Epithelial cell of prostate (primary cell): ENCODE data around the gene RORC.

ENCODE experiments used
- DNase-seq: peaks from one replicate; pipeline ENCODE4 v3.0.0-alpha.2; 2011; ENCODE audit warnings: low read depth, low spot score
- H3K27ac ChIP-seq: fragments of 450-650 bp; 2 replicates; pipeline ENCODE4 v1.5.1; 2017; ENCODE audit warnings: mild to moderate bottlenecking

The RORC gene

DNA sequence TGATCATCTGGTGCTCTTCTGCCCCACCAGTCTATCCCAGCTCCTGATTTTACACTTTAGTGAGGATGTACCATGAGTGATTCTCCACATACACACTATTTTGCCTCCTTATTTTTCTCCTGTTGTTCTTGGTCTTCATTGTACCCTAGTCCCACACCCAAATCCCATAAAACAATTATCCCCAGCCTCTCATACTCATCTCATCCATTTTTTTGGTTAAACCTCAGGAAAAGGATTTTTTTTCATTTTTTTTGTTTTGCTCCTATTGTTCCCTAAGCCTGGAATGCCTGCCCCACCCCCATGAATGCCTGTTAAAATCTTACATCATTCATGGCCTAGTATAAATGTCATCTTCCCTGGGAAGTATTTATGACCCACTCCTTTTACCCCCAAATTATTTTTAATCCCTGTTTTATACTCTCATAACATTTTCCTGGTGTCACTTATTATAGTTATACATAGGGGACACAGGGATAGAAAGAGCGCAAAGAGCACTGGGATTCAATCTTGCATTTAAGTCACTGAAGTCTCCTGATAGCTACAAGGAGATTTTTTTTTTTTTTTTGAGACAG, 21.5 kb downstream of the RORC start:
- H3K27ac ChIP-seq = no peak overlapping the region

DNA sequence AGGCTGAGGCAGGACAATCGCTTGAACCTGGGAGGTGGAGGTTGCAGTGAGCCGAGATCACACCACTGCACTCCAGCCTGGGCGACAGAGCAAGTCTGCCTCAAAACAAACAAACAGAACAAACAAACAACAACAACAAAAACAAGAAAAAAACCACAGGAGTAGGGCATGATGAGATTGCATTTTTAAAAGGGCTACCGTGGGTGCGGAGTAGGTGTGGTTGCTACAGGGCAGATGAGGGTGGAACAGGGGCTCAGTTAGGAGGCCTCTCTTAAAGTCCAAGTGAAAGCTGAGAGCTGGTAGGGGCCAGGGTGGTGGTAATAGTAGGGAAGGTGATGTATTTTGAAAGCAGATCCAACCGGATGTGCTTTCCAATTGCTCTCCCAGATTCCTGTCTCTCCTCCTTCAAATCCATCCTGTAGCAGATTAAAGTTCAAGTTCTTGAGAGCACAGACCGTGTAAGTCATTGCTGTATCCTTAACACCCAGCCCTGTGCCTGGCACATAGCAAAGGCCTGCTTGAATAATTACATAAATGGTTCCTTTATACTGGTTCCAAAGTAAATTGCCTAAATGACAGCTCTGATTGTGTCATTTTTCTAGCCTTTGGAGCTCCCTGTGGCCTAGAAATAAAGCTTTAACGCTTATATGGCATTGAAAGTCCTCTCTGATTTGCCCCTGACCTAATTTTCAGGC, 22.2 kb downstream of the RORC start:
- H3K27ac ChIP-seq = no peak overlapping the region
- DNase-seq = no peak

More for the DNA sequence above, 21.5 kb downstream of the RORC start:
- no peak for DNase-seq

DNA sequence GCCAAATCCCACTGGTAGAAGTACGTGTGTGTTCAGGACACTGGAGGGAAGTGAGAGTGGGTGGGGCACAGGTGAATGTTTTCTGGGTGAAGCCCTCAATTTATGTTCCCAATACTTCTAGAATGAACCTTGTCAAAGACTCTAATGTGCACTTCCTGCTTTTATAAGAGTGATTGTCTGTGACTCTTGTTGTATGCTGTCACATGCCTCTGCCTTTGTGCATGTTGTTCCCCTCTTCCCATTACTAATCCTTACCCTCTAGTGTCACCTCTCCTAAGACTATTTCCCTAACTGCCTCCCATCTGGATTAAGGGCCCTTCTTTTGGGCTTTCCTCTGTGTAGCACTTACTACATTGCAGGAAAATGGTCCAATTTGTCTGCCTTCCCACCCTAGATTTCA, 23.8 kb downstream of the RORC start:
- H3K27ac ChIP-seq = no peak overlapping the region
- DNase-seq = no peak

DNA sequence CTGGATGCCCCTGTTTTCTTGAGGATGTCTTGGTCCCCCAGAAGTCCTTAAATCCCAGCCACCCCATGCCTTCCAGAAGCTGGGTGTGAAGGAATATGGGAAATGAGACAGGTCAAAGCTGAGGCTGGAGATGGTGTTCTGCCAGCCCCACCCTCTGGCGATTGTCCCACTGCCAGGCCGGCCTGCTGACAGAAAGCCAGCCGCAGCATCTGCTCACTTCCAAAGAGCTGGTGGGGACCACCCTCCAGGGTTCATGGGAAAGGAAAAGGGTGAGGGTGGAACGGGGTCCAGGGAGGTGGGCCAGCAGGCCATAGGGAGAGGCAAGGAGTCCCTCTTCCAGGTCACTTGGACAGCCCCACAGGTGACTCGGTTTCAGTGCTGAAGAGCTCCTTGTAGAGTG, 24.5 kb downstream of the RORC start:
- no peak for DNase-seq
- H3K27ac ChIP-seq = no peak overlapping the region

DNA sequence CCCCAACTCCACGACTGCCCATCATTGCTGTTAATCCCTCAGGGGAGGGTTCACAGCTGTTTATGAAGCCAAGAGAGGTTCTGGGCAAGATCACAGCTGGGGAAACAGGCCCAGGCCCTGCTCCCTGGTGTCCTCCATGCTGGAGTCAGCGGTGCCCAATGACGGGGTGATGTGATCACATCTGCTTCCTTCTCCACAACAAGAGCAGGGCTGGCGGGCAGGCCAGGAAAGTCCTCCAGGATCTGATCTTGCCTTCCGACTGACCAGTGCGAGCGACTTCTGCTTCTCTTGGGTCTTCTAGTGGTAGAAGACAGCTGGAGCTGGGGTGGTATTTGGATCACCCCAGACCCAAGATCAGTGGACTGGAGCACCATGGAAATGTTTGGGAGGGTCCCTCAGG, 25.4 kb downstream of the RORC start:
- DNase-seq = no peak
- H3K27ac ChIP-seq = no peak overlapping the region

DNA sequence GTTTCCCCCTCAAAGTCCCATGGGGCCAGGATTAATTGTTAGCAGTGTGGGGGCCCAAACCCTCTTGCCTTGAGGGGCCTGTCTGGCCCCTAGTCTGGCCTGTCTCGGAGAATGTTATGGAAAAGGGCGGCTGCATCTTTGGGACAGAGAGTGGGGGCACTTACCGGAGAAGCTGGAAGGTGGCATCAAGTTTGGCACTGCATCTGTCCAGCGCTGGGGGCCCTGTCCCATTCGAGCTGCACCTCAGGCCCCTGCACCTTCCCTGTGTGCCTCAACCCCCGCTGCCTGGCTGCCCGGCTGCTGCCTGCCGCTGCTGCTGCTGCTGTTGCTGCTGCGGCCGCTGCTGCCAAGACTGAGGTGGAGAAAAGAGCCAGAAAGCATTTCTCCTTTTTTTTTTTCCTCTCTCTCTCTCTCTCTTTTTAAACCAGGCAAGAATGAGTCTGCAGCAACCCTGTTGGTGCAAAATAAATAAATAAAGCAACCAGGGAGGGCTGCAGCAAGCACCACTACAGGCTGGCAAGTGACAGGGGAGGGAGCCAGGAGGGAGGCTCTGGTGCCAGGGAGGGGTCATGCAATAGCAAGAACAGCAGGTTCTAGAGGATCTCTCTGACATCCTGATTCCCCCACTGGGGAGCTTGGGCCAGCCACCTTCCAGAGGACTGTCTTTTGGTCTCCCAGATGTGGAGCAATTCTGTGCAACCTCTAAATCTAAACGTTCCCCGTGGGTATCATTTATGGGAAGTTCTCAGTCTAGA, 26.4 kb downstream of the RORC start, which contains the start of gene LINGO4:
TSS of gene LINGO4 (minus strand) at position 354 of the 755 bp plus-strand sequence. CDS start 2,715 bp downstream, outside the sequence.
- no peak for DNase-seq
- H3K27ac ChIP-seq = no peak within 1 kb of the TSS

DNA sequence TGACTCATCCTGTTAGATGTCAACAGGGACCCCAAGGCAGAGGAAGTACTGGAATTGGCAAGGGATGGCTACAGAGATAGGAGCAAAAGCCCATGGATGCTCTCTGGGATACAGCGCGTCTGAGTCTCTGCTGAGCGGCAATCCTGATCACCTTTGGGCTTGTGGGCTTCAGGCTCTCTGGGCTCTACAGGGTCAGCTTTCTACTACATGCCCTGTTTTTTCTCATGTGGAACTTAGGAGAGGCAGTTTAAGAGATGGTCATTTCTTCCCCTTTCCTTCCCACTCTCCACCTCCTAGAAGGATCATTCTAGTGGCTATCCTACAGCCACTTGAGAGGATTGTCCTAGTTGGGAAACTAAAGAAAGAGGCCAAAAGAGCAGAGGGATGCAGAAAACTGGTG, 27.7 kb downstream of the RORC start:
- H3K27ac ChIP-seq = no peak overlapping the region
- no peak for DNase-seq

DNA sequence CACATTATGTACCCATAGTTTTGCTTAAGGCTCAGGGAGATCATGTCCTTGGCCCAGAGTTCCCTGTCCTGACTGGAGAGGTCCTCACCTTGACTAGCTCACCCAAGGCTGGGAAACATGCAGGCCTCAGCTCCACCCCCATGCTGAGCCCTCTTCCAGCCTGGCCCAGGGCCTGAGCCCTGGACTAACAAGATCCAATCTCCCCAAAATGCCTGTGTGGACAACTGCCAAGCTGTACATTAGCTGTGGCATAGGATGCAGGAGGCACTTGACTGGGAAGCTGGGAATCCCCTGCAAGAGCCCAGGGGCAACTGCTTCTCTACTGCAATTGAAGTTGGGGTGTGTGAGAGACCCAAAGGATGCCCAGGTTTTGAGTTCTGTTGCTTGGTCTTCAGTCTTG, 28.4 kb downstream of the RORC start:
- no peak overlapping the region for H3K27ac ChIP-seq
- no peak for DNase-seq

DNA sequence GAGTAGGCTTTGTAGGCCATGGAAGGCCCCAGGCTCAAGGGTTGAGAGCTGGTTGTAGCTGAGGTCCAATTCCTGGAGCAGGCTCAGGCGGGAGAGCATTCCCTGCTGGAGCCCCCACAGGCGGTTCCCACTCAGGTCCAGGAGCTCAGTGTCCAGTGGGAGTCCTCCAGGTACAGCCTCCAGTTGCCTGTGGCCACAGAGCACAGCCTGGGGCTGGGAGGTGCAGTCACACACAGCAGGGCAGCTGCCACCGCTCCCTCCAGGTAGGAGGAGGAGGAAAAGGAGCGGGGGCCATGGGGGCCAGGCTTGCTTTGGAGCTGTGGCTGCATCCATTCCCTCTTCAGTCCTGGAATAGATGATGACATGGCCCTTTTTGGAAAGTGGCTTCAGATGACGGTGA, 29.2 kb downstream of the RORC start:
- H3K27ac ChIP-seq = no peak overlapping the region
- DNase-seq = no peak

DNA sequence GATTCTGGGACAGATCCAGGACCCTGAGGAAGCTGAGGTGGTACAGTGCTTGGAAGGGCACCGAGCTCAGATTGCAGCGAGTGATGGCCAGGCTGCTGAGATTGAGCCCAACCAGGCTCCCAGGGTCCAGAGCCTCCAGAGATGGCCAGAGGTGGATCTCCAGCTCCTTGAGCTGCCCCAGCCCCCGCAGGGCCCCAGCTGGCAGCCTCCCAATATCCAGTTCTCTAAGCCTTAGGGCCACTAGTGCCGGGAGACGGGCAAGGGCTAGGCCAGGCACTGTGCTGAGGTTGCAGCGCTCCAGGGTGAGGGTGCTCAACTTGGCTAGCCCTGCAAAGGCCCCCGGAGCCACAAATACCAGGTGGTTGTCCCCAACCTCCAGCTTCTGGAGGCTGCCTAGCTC, 29.8 kb downstream of the RORC start:
- DNase-seq = no peak
- no peak overlapping the region for H3K27ac ChIP-seq

DNA sequence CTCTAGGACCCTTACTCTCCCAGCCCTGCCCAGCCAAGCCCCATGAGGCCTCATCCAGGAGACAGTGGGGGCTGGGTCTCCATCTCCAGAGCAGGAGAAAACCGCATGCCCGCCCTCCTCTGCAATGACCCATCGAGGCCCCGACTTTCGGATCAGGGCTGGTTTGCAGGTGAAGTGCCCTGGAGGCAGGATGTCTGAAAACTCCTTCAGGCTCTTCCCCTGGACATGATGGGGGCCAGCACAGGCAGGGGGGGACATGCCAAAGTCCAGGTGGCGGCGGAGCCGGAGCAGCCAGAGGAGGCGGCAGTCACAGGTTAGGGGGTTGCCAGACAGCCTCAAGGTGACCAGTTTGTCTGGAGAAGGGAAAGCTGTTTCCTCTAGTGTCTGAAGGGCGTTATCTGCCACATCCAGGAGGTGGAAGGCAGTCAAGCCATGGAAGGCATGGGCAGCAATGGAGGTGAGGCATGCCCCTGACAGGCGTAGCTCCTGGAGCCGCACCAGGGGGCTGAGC, 30.2 kb downstream of the RORC start:
- DNase-seq = no peak
- no peak overlapping the region for H3K27ac ChIP-seq

DNA sequence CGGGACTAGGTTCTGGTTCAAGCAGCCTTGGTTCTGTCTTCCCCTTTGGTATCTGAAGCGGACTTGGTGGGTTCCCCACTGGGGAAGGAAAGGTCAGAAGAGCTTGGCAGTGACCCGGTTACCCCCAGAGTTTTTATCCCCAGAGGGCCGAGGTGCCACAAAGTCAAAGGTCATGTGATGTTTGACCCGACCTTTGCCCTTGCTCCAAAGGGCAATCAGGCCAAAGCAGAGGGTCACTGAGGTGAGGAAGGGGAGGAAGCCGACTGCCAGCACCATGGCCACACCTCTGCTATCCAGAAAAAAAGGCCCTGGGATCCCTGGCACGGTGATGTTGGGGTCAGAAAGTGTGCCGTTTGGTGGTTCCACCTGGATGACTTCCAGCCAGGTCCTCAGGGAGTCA, 30.8 kb downstream of the RORC start:
- DNase-seq = no peak
- no peak overlapping the region for H3K27ac ChIP-seq

DNA sequence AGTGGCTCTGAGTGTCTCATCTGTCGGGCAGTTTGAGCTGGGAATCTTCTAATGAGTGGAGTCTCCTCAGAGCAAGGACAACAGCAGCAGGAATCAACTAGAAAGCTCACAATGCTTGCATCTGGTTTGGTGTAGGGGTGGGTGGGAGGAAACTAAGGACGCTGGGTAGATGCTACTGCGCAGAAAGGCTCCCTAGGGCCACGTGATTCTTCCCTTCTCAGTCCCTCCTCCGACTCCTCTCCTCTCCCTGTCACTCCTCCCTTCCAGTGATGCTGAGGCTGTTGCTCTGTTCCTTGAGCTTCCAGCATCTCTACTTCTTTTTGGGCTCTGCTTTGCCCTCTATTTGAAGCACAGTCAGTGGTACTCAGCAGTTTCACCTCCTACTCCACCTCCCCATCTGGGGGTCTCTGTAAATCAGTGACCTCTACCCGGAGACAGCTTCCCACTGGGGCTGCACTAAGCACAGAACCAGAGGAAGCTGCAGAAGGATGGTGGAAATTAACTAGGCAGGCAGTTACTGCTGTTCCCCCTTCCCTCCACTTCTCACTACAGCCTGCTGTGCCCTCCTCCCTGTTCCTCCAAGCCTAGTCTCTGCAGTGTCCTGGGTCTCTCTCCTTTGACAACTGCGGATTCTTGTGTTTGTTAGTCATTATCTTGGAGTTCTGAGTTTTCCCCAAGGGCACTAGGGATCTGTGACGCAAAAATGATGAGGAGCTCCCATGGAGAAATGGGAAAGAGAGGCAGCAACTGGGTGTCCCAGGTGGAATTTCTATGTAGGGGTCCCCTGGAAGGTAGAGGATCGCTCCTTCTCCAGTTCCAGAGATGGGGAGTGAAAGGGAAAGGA, 32.2 kb downstream of the RORC start:
- no peak for DNase-seq
- H3K27ac ChIP-seq = no peak overlapping the region

DNA sequence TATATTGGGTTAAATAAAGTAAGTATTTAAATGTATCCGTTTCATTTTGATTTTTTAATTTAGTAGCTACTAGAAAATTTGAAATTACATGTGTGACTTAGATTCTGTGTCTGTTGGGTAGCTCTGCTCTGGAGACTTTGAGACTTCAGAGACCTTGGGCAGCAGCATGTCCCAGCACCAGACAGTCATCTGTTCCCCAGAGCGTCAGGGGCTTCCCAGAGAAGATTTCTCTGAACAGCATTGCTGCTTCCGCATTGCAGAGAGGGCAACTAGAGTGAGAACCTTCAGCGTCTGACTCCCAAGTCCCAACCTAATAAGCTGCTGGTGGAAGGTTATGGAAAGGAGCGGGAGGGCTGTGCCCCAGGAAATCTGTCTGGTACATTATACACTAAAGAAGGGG, 33.0 kb downstream of the RORC start:
- no peak overlapping the region for H3K27ac ChIP-seq
- no peak for DNase-seq

DNA sequence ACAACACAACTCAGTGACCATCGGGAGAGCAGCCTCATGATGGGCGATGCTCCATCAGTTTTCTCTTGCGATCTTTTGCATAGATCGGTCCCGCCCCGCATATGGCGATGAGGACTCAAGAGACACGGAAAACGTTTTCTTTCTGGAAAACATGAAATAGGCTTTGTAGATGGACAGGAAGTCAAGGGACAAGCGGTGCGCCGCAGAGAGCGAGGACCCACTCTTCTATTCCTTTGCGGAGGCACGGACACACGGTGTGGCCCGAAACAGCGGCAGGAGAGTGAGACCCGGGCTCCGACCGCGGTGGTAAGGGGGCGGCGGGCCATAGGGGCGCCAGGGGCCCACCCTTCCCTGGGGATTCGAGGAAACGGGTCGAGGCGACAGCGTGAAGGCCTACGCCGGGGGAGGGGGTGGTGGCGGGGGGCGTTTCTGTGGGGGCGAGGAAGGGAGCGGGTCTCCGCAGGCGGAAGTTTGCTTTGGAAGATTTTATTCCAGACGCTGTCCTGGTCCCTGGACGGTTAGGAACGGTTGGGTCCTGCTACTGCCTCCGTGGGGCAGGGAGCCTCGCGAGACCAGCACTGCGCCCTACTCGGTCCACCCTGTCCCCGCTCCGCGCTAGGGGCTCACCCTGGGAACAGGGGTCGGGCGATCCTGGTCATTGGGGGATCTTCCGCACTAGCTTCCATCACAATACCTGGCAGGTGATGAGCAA, 40.5 kb downstream of the RORC start:
- DNase-seq = no peak
- peak overlapping the region; percentile 44 for H3K27ac ChIP-seq

DNA sequence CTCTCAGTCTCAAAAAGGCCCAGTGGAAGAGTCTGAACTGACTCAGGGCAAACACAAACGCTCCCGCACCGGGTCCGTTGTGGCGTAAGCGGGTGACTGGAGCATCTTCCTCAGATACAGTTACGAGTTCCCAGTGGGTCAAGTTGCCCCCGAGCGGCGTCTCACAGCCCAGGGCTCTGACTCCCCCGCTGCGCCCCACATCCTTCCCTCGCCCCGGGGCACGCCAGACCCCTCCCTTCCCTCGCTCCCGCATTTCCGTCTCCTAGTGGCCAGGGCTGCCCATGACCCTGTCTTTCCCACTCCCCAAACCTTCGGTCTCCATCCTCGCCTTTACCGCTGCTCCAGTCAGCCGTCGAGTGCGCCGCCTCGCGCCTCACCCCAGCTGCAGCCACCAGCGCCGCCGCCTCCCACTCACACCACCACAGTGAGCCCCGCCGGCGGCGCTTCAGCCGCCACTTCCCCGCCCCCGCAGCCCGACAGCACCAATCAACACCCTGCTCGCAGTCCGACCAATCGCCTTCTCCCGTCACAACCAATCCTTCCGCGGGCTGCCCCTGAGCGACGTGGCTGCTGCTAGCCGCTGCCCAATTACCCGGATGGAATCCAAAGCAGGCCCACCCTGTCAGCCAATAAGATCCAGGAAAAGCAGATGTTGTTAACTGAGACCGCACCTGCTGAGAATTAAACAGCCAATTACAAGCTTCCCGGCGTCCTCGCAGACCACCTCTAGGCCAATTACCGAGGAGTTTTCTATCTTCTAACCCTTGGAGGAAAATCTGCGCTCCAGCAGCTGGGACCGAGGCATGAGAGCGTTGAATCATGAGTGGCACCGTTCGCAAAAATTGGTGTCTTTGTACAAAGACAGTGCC, 41.3 kb downstream of the RORC start, which contains the start of gene TDRKH:
TSS of gene TDRKH (minus strand) at position 430 of the 869 bp plus-strand sequence. CDS start 7,478 bp downstream, outside the sequence.
- DNase-seq = peak; percentile 99
- H3K27ac ChIP-seq = peak within 1 kb of the TSS; percentile 44

DNA sequence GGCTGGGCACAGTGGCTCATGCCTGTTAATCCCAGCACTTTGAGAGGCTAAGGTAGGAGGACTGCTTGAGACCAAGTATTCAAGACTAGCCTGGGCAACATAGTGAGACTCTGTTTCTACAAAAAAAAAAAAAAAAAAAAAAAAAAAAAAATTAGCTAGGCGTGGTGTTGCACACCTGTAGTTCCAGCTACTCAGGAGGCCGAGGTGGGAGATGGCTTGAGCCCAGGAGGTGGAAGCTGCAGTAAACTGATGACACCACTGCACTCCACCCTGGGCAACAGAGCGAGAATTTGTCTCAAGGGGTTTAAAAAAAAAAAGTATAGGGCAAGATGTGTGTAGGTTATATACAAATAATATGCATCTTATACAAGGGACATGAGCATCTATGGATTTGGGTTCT, 43.9 kb downstream of the RORC start:
- no peak overlapping the region for H3K27ac ChIP-seq
- DNase-seq = no peak

DNA sequence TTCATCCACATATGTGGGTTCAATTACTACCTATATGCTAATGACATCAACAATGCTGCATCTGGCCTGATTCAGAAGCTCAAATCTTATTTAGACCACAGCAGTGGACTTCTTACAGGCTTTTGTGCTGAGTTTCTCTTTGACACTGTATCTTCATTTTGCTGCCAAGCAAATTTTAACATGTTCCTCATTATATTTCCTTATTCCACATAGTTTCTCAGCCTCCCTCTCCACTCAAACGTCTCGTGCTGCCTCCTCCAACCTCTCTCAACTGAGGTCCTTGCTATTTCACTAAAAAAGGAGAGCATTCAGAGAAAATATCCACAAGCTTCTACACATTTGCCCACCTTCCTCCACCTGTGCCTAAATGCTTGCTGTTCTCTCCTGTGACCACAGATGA, 47.8 kb downstream of the RORC start:
- no peak for DNase-seq

DNA sequence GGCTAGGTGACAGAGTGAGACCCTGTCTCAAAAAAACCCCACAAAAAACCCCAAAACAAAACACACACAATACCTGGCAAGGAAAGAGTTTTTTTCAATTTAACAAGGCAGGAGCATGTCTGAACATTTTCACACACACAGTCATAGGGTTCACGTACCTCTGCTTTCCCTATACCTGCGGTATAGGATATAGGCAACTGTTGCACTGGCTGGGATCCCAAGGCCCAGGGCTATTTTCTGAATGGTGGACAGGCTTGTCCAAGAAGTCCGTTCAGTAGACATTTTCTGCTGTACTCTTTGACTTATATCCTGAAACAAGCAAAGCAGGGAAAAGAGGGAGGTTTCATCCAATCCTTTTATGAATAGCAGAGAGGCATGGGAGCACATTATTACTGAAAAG, 48.9 kb downstream of the RORC start:
- H3K27ac ChIP-seq = peak overlapping the region; percentile 43
- peak; percentile 24 for DNase-seq

More for the DNA sequence above, 47.8 kb downstream of the RORC start:
- H3K27ac ChIP-seq = no peak overlapping the region
